HG03342 (cell line): ENCODE results near the gene GPR107.

Experiments used
- ATAC-seq: cut with Tn5 transposase; IDR thresholded peaks from one replicate; pipeline ENCODE4 v1.9.1; 2021; ENCODE audit warnings: mild to moderate bottlenecking, moderate library complexity; ENCODE audit not compliant: unreplicated experiment

Gene GPR107

DNA sequence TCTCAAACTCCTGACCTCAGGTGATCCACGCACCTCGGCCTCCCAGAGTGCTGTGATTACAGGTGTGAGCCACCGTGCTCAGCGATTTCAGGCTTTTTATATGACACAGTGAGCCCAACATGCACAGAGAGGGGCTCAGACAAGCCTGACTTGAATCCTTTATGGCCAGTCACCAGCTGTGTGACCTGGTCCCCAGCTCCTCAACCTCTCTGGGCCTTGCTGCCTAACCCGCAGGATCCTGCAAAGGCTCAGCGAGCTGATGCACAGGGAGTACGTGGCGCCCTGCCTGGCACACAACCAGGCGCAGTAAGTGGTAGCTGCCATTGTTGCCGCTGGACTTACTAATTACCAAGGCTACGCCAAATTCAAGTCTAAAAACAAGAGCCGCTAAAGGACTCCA, 101.9 kb downstream of the GPR107 start:
- no peak for ATAC-seq

- ATAC-seq = no peak
Measured at GRCh38 chr9:130156672-130157071, 103.0 kb downstream of the GPR107 start.

GRCh38 chr9:130157079-130157478, 103.4 kb downstream of the GPR107 start:
- no peak for ATAC-seq

DNA sequence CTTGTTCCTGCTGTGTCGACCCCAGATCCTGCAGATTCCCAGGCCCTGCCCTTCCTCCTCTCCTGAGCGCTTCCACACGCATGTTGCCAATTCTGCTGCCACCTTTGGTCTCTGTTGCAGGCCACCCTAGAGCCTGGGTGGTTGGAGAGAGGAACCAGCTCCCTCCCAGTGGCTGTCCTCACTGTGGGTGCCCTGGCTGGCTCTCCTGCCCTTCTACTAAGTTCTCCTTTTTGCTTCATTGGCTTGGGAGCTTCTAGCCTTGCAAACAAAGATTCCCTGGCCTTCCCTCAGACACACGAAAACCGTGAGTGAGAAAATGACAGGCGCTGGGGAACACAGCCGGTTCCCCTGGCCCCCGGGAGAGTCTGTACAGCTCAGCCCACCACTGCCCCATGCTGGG, 104.3 kb downstream of the GPR107 start:
- no peak for ATAC-seq

DNA sequence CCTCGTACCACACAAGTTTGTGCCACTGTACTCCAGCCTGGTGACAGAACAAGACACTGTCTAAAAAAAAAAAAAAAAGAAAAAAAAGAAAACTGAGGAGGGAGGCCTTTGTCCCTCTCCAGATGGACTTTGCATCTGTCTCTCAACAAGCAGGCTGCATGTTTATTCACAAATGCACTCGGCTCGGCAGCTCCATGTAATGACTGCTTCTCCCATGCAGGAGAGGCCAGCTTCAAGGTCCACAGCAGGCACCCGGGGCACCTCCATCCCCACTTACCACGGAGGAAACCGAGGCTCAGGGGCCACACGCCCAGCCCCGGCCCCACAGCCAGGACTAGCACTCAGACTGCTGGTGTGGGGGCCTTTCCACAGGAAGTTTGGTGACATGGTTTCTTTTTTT, 105.4 kb downstream of the GPR107 start:
- ATAC-seq = no peak

DNA sequence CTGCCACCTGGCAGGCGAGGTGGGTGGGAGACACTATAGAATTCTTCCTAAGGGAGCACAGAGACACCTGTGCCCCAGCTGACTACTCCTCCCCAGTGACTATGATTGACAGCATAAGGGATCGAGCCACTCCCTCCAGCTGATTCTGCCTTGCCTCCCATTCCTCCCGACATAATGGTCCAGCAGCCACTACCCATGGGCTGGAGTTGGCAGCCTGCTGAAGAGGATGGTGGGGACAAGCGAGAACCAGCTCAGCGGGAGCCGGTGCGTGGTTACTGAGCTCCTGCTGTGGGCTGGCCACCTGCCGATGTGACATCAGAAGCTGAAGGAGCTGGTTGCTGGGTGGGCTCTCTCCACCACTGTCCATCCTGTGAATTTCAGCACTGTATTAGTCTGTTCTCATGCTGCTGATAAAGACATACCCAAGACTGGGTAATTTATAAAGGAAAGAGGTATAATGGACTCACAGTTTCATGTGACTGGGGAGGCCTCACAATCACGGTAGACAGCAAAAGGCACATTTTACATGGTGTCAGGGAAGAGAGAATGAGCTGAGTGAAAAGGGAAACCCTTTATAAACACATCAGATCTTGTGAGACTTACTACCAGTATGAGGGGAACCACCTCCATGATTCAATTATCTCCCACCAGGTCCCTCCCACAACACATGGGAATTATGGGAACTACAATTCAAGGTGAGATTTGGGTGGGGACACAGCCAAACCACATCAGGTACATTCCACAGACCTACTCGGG, 106.4 kb downstream of the GPR107 start:
- ATAC-seq = no peak

GRCh38 chr9:130160862-130161470, 107.3 kb downstream of the GPR107 start:
- ATAC-seq = no peak

DNA sequence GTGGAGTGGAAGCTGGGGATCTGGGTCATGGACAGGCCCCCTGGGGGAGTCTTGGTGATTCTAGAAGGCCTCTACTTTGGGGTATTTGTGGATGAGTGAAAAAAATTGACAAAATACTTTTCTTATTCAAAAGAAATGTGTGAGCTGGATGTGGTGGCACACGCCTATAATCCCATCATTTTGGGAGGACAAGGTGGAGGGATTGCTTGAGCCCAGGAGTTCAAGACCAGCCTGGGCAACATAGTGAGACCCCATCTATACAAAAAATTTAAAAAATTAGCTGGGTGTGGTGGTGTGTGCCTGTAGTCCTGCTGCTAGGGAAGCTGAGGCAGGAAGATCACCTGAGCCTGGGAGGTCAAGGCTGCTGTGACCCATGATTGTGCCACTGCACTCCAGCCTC, 111.9 kb downstream of the GPR107 start:
- ATAC-seq = no peak

DNA sequence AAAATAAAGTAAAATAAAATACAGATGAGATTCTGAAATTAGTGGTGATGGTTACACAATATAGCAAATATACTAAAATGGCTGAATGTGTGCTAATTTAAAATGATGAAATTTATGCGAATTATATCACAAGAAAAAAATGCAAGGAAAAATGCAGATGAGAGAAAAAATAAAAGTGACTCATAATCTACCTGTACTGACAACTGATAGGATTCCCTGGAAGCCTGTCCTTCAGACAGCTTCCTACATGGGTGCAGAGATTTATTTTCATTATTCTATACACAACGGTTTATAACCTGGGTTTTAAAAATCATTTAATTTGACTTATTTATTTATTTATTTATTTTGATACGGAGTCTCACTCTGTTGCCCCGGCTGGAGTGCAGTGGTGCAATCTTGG, 112.7 kb downstream of the GPR107 start:
- ATAC-seq = no peak

DNA sequence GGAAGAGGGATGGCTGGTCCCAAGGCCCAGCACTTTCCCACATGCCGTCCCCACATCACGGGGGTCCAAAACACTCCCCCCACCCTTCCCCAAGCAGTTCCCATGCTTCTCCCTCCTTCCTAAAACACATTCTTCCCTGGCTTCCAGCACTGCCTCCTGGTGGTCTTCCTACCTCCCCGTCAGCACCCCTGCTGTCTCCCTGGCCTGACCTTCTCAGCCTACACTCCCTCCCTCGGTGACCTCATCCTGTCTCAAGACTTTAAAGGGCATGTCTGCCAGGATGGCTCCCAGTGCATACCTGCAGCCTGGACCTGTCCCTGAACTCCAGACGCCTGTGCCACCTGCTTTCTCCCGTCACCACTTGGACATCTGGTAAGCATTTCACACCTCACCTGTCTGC, 114.2 kb downstream of the GPR107 start:
- no peak for ATAC-seq

GRCh38 chr9:130171226-130172148, 117.8 kb downstream of the GPR107 start:
- no peak for ATAC-seq

DNA sequence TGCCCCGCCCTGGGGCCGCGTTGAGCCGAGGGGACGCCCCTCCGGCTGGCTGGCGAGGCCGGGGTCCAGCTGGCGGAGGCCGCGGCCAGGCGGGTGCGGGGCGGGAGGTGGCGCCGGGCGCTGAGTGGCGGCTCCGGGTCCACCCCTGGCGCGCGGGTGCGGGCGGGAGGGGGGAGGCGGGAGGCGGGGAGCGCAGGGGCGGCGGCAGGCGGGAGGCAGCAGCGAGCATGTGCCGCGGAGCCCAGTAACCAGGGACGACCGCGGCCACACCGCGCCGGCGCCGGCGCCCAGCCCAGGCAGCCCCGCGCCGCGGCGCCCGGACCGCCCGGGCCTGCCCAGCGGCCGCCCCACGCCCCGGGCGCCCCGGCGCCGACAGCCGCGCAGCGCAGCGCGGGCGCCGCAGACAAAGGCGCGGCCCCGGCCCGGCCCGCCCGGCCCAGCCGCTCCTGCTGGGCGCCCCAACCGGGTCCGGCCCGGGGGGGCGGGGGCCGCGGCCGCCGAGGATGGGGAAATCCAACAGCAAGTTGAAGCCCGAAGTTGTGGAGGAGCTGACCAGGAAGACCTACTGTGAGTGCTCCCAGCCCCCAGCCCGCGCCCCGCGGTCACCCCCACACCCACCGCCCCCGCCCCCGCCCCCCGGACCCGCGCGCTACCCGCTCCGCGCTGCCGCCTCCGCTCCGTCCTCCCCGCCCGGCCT, 118.6 kb downstream of the GPR107 start, which contains the start of gene NCS1:
TSS of gene NCS1 (plus strand) at position 244 of the 697 bp plus-strand sequence. CDS start at position 504, 260 bp downstream.
- ATAC-seq = no peak

GRCh38 chr9:130172858-130173665, 119.4 kb downstream of the GPR107 start:
- ATAC-seq = no peak

- ATAC-seq = no peak
Measured at GRCh38 chr9:130173666-130173983, 119.9 kb downstream of the GPR107 start.

DNA sequence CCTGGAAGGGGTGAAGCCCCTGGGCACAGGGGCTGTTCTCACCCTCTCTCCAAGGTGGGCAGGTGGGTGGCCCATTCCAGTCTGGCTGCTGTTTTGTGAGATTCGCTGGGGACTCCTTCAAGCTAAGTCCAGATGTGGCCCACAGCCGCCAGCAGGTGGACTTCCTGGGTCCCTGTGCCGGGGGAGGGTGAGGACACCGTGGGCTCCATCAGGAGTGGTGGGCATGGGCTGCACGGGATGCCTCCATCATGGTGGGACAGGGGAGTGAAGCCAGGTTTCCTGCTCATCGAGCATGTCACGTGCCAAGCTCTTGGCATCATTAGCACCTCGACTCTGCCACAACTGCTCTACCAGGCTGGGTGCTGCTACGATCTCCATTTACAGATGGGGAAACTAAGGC, 120.3 kb downstream of the GPR107 start:
- ATAC-seq = no peak

DNA sequence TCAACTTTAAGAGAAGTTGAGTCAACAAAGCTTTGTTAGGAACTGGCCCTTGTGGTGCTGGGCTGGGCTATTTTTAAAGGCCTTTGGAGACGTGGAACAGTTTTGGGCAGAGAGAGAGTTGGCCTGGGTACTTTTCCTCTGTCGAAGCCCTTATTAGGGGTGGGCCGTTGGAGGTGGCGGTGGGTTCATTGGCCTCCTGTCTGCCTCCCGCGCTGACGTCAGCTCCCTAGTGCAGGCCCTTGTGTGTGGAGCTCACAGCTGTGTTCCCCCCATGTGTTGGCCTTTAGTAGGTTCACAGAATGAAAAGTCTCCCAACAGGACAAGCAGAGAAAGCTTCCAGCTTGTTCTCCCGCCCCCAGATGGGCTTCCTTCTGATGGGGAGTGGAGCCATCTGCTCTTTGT, 121.2 kb downstream of the GPR107 start:
- no peak for ATAC-seq

- no peak for ATAC-seq
Measured at GRCh38 chr9:130175355-130175754, 121.6 kb downstream of the GPR107 start.

GRCh38 chr9:130176760-130177159, 123.1 kb downstream of the GPR107 start:
- ATAC-seq = no peak

DNA sequence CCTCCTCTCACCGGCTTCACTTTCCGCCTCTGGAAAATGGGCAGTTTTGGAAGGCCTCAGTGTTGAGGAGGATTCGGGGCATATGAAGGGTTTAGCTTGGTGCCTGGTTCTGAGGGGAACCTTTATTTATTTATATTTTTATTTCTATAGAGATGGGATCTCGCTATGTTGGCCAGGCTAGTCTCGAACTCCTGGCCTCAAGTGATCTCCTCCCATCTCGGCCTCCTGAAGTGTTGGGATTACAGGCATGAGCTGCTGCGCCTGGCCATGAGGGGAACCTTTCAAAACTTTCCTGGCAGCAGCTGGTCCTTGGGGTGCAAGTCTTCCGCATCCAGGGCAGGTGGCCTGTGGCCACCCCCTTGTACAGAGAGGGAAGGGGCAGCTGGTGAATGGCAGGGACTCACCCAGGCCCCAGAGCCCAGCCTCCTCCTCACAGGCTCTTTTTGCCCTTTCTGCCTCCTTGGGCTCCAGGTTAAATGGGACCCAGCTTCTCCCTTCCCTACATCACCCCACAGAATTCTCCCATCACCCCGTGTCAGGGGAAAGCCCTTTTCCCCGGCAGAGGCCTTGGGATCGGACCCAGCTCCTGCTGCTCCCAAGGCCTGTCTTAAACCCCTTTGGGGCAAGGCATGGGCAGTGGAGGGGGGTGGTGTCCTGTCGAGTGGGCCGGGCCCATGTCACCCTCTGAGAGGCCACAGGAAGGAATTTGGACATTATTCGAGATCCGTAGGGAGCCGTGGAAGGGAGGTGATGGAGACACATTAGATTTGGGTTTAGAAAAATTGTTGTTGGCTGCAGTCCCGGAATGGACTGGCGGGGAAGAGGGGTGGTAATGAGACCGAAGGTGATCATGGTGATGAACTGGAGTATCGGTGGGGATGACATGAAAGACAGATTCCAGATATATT, 124.4 kb downstream of the GPR107 start:
- ATAC-seq = no peak
